Measurements from ENCODE around the gene VENTX.

VENTX gene

DNA sequence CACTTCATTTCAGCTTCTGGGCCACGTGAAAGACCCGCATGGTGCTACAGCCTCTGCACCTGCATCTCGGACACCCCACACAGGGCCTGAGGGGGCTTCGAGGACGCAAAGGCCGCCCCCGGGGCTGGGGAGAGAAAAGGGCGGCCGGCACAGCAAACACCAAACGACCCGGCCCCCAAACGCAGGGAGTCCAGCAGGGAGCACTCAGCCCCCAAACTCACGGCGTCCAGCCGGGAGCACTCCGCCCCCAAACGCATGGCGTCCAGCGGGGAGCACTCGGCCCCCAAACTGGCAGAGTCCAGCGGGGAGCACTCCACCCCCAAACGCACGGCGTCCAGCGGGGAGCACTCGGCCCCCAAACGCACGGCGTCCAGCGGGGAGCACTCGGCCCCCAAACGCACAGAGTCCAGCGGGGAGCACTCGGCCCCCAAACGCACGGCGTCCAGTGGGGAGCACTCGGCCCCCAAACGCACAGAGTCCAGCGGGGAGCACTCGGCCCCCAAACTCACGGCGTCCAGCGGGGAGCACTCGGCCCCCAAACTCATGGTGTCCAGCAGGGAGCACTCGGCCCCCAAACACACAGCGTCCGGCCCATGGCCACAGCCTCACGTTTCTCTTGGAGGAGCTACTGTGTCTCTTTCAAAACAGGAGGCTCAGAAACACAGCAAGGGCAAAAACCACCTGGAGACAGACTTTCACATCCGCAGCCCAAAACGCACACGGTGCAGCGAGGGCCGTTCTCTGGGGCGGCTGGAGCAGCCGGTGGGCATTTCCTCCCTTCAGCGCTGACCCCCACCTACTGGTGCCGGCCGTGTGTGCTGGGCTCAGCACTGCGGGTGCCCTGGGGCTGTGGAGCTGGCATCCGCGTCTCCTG, 34.6 kb upstream of the VENTX start:
- no peak for DNase-seq

DNA sequence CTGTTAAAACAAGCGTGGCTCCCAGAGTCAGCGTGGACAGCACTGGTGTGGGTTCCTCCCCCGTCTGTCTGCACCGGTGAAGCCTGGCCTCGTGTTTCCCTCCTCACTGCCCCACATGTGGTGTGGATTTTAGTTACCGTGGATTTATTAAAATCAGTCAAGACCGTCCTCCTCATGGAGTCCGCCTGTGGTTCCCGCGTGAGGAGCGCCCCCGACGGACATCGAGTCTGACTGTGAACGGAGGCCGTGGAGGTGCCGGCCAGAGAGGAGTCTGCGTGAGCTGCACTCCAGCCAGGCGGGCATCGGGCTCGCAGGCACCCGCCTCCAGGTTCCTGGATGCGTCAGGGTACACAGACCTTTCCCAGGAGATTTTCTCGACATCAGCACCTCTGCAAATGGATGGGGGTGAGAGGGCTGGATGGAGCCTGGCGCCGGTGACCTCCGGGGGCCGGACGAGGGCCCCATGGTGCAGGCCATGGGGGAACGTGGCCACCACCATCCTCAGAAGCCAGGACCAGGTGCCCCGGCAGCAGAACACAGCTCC, 33.9 kb upstream of the VENTX start:
- DNase-seq, result no peak

DNA sequence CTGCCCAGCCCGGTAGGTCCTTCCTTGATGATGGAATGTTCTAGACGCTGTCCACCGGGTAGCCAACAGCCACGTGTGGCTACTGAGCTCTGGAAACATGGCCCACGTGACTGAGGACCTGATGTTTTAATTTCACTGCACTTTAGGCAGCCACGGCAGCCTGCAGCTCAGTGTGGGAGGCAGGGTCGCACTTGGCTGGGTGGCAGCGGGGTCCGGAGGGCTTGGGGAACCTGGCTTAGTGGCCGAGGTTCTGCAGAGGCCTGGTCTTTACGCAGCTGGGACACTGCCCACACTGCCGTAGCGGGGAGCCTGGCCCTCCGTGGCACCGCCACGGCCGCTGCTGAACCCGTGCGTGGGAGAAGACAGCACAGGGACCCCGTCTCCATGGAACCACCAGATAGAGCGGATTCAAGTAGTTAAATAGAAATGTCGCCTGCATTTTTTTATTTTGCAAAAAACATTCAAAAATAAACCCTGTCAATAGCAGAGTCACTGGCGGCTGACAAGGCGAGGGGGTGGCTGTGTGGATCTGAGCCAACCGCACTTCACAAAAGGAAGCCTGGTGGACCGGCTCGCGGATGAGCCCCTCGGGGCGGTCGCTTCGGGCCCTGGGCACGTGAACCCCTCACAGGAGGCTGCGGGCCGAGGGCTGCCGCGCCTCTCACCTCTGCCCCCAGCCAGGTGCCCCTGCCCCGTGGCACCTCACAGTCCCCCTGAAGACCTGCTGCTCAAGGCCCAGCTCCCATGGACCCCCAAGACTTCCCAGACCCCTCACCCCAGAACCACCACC, 33.2 kb upstream of the VENTX start:
- no peak for DNase-seq

DNA sequence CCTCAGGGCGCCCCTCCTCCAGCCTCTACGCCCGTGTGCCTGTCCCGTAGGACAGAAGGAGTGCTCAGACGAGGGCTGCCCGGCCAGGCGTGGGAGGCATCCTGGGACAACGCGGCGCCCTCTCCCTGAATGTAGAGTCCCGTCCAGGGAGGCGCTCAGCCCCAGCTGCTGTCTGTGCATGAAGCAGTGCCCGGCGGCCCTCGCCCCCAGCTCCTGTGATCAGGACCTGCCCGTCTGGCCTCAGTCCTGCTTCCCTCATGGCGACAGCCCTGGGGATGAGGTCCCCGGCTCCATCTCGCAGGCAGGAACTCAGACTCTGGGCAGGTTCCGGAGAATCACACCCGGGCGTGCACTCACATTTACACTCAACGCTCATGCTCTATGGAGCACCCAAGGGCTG, 32.5 kb upstream of the VENTX start:
- no peak for DNase-seq

DNA sequence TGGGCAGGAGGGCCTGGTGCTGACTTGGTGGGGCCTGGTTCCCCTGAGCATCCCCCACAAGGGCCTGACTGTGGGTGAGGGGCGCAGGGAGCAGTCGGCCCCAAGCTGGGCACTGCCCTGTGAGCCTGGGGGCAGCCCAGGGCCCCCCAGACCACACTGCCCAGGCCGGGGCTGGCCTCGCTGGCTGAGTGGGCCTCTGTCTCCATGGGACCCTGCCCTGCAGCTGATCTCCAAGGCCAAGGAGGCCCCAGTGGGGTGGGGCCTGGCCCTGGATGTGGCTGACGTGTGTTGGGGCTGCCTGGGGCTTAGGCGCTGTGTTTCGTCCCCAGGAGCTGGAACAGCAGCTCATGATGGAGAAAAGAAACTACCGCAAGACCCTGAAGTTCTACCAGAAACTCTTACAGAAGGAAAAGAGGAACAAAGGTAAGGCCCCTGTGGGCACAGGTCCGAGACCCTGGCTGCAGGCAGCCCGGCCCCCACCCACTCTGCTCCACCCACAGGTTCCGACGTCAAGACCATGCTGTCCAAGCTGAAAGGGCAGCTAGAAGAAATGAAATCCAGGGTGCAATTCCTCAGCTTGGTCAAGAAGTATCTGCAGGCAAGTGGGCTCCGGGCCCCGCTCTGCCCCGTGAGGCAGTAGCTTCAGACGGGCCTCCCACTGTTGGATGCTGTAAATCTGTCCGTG, 31.2 kb upstream of the VENTX start:
- no peak for DNase-seq

DNA sequence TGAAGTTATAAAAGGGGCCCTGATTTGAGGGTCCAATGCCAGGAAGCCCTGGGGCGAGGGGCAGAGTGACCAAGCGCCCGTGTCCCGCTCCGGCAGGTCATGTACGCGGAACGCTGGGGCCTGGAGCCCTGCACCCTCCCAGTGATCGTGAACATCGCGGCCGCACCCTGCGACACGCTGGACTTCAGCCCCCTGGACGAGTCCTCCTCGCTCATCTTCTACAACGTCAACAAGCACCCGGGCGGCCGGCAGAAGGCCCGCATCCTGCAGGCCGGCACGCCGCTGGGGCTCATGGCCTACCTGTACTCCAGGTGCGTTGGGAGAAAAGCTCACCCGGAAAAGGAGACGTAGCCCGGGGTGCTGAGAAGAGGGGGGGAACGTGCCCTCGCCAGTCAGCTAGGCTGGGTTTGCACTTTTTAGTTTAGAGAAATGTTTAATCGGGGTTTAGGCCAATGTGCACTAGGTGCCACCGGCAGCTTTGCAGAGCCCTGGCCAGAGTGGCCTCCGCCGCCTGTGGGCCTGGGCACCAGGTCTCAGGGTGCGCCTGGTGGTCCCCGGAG, 30.5 kb upstream of the VENTX start:
- no peak for DNase-seq

DNA sequence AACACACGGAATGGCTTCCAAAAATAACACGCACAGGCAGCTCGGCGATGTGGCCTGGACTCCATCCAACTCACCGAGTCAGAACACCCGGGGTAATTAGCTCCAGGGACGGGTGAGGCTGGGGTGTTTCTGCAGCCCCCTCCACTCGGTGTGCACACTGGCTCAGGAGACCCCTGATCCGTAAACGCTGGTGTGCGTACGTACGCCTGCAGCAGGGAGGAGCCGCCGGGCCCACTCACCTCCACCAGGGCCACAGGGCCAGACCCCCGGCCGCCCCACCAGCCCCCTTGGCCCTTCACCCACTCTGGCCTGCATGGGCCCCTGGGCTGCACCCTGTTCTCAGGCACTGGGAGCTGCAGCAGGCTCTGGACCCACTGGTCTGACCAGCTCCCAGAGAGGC, 30.0 kb upstream of the VENTX start:
- no peak for DNase-seq

DNA sequence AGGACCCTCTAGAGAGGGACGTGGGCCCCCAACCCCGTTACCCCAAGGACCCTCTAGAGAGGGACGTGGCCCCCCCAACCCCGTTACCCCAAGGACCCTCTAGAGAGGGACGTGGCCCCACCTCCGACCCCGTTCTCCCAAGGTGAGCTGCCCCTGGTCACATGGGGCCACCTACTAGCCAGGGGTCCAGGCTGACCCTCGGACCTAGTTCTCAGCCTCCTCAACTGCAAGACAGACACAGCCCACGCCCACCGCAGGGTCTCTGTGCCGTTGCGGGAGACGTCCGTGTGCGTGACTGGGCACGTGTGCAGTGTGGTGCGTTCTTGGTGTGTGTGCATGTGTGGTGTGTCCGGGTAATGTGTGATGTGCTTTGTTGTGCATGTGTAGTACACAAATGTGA, 29.2 kb upstream of the VENTX start:
- no peak for DNase-seq

DNA sequence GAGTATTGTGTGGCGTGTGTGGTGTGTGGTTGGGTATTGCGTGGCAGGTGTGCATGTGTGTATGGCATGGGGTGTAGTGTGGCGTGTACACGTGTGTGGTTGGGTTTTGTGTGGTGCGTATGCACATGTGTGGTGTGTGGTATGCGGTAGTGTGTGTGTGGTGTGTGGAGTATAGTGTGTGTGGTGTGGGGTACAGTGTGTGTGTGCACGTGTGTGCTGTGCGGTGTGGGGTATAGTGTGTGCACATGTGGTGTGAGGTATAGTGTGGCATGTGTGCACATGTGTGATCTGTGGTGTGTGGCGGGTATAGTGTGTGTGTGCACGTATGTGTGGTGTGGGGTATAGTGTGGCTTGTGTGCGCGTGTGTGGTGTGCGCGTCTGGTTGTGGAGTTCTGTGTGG, 28.5 kb upstream of the VENTX start:
- no peak for DNase-seq

DNA sequence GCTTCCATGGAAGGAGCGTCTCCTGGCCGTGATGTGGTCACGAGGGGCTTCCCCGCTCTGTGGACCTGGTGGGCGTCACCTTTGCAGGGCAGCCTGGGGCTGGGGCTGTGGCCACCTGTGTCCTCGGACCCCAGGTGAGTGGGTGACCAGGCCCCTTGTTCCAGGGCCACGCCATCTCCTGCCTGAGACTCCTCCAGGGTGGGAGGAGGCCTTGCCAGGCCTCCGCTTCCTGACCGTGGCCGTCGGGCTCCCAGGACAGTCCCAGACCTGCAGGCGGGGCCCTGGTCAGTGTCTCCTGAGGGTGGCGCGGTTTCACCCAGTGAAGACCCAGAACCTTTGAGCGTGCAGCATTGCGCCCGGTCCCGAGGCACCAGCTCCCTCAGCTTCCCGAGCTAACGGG, 28.0 kb upstream of the VENTX start:
- DNase-seq, result no peak

DNA sequence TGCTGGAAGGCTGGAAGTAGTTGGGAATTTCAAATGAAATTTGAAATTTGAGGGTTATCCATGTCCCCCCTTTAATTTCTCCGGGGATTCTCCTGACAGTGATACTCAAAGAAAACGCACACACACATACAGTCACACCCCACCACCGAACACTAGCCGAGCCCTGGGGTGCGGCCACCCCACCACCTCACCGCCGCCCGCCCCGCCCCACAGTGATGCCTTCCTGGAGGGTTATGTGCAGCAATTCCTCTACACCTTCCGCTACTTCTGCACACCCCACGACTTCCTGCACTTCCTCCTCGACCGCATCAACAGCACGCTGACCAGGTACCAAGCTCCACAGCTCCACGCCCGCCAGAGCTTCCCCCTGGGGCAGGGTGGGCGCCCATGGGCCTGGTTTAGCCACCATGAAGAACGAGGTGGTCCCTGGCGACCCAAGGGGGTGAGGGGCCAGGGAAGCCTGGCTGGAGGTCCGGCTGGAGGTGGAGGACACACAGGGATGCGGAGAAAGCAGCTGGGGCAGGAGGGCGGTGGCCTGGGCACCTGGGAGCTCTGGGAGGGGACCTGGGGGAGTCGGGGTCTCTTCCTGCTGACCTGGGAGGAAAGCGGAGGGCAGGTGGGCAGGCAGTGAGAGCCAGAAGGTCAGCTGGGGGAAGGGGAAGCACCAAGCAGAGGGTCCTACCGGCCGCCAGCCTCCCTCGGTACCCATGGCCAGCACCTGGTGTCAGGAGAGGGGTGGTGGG, 27.1 kb upstream of the VENTX start:
- DNase-seq, result no peak

DNA sequence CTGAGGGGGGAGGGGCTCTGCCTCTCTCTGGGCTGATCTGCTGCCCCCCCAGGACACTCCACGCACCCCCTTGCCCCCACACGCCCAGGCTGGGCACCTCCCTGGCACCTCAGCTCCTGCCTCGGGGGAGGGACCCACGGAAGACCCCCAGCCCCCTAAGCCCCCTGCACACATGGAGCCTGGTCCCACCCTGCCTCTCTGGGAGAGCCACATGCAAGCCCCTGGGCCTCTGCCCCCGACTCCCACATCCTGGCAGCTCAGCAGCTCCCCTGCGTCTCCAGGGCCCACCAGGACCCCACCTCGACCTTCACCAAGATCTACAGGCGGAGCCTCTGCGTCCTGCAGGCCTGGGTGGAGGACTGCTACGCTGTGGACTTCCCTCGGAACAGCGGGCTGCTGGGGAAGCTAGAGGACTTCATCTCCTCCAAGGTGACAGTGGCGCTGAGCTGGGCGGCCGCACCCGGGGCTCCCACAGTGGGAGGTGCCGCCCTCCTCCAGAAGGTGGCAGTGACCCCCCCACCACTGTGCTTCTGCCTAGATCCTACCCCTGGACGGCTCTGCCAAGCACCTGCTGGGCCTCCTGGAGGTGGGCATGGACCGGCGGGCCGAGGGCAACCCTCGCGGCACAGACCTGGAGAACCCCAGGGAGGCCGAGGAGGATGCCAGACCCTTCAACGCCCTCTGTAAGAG, 26.4 kb upstream of the VENTX start:
- DNase-seq, result no peak

DNA sequence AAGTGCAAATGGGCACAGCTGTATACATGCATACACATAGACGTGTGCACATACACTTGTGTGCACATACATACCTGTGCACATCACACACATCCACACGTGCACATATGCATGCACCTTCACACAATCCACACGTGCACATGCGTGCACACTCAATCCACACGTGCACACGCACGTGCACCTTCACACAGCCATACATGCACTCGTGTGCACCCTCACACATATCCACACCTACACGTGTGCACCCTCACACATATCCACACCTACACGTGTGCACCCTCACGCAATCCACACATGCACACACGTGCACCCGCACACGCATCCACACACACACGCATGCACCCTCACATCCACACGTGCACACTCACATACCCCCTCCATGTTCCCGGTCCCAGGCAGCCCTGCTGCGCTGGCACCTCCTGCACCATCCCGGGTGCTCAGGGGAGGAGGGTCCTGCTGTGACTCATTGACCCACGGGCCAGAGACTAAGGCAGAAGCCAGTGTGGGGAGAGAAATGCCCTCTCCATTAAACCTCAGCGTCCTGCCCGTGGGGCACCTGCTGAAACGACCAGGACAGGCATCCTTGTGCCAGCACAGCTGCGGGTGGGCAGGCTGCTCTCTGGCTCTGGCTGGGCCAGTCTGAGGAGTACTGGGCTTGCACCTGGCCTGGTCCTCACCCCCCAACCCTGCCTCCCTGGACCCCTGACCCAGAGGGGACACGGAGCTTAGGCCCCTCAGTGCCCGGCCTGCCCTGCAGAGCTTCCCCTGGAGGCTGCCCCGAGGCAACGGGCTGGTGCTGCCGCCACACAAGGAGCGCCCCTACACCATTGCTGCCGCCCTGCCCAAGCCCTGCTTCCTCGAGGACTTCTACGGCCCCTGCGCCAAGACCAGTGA, 25.4 kb upstream of the VENTX start:
- no peak for DNase-seq

DNA sequence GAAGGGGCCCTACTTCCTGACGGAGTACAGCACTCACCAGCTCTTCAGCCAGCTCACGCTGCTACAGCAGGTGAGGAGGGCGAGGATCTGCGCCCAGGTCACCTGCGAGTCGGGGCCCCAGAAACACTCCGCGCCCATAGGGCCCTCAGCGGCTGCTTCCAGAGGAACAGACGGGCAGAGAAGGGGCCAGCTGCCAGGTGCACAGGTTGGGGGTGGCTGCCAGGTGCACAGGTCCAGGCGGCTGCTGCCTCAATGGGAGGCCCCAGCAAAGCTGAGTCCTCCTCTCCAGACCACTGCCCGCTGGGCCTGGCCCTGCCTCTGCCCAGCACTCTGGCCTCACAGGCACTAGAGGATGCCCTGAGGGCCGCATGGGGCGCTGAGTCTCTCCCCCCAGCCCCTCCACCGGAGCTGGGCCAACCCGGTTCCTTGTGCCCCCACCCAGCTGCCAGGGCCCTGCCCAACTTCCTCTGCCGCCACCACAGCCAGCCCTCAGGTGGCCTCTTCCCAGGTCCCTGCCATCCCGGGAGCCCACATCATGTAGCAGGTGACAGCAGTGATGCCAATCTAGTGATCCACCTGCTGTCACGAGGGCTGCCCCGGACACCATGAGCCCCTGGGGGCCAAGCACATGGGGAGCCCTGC, 24.7 kb upstream of the VENTX start:
- no peak for DNase-seq

DNA sequence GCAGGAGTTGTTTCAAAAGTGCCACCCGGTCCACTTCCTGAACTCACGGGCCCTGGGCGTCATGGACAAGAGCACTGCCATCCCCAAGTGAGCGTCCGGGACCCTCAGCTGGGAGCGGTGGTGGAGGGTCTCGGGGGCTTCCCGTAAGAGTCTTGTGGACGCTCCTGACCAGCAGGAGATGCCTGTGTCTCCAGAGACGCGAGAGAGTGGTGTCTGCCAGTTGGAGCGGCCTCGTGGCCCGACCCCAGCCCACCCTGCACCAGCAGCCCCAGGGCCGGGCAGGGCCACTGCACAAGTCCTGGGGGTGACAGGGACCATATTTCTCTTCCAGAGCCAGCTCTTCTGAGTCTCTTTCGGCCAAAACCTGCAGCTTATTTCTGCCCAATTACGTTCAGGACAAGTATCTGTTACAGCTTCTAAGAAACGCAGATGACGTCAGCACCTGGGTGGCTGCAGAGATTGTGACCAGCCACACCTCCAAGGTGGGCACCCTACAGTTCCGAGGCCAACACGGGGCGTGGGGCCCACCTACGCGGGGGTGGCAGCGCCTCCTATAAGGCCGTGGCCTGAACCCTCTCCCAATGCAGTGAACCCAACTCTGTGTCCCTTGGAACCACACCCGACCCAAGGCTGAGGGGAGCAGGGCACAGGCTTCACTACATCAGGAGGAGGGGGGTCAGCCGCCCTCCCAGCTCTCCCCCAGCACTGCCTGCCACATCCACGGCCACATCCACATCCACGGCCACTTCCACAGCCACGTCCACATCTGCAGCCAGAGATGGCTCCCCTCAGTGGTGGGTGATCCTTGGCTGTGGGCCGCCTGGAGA, 23.8 kb upstream of the VENTX start:
- no peak for DNase-seq

DNA sequence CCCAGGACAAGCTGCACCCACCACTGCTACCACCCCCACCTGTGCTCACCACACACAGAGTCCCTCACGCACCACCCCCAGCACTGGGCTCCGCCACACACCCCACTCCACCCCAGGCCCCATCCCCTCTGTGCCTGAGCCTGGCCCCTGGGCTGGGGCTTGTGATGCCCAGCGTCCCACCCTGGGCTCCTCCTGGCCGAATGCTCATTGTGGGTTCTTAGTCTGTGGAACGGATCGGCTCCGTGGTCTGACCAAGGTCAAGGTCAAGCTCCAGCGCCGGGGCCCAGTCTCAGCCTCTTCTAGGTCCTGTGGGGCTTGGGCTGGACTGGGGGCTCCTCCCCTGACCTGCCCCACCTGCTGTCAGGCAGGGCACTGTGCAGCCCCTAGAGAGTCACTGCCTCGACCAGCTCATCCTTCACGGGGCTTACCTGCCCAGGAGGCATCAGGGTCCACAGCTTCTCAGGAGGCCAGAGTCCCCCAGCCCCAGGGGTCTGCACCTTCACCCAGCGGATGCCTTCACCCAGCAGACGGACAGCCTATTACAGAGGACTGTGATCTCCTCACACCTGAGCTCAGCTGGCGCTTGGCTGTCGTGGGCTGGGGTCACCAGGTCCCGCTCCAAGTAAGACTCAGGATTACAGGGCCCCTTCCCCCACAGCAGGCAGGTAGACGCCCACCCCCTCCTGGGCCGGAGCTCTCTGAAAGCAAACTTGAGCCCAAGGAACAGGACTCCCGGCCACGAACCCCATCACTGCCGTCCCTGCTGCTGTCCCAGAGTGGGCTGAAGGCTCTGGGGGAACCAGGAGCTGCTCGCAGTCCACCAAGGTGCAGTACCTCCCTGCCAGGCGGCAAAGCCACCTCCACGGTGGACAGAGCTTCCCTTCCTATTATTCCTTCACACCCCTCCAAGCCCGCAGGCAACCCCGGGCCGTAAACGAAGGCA, 22.9 kb upstream of the VENTX start:
- DNase-seq, result no peak

DNA sequence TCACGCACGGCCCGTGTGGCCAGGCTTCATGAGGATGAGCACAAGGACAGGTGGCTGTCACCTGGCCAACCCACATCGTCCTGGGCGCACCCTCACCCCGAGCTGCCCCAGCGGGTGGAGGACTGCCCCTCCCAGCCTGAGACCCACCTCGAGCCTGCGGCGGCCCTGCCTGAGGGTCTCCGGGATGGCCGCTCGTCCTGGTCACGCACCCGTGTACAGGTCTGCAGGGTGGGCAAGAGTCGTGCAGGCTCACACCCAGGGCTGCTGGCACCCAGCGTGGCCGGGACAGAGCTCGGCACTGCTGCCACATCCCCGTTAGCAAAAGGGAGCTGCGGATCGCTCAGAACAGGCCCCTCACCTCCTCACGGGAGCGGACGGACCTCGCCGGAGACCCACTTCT, 22.1 kb upstream of the VENTX start:
- DNase-seq, result no peak

DNA sequence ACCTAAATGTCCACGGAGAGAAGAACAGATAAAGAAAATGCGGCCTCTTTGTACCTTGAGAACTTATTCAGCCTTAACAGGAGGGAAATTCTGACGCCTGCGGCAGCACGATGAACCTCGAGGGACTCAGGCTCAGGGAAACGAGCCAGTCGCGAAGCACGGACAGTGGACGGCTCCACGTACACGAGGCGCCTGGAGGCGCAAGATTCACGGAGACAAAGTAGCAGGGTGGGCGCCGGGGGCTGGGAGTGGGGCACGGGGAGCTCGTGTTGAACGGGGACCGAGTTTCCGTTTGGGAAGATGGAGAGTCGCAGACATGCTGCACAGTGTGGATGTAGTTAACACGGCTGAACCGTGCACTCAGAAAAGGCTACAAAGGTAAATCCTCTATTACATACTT, 20.9 kb upstream of the VENTX start:
- no peak for DNase-seq
